Heart left ventricle (tissue), 16 donors: Measurements from ENCODE around the gene NOVA2. TPM values are rescaled to one million over a fixed set of nuclear protein-coding genes. Genes with fewer than 3 reads are reported as not detected.

Experiments used
- ATAC-seq, 4 donors: fragments of 200-7000 bp; cut with Tn5 transposase; one replicate each; pipeline ENCODE4 v1.9.1; 2020 to 2022; ENCODE audit warnings: moderate library complexity in 4 of 4, mild to moderate bottlenecking in 3 of 4, moderate number of reproducible peaks in 1 of 4
- DNase-seq, 5 donors: peaks; one replicate each; pipeline ENCODE4 v3.0.0-alpha.2; 2020
- H3K27ac ChIP-seq, 12 donors: fragments of 200-600 bp; sonication (generic) in 4 of 12; one replicate each; pipeline versions ENCODE4 v1.5.0 to v1.8.0; 2016 to 2022; ENCODE audit warnings: mild to moderate bottlenecking in 2 of 12
- H3K27me3 ChIP-seq, 9 donors: fragments of 200-600 bp; sonication (generic) in 2 of 9; one replicate each; pipeline versions ENCODE4 v1.5.1 to v1.8.0; 2016 to 2022; ENCODE audit warnings: mild to moderate bottlenecking in 3 of 9
- H3K36me3 ChIP-seq, 9 donors: fragments of 200-600 bp; sonication (generic) in 2 of 9; one replicate each; pipeline versions ENCODE4 v1.5.0 to v1.8.0; 2018 to 2022; ENCODE audit warnings: mild to moderate bottlenecking in 2 of 9
- H3K4me1 ChIP-seq, 12 donors: fragments of 200-600 bp; sonication (generic) in 4 of 12; one replicate each; pipeline versions ENCODE4 v1.5.0 to v1.8.0; 2016 to 2022; ENCODE audit warnings: mild to moderate bottlenecking in 3 of 12
- H3K4me3 ChIP-seq, 12 donors: fragments of 200-600 bp; sonication (generic) in 4 of 12; one replicate each; pipeline versions ENCODE4 v1.5.0 to v1.8.0; 2017 to 2022; ENCODE audit warnings: mild to moderate bottlenecking in 9 of 12, moderate library complexity in 4 of 12
- H3K9me3 ChIP-seq, 12 donors: fragments of 200-600 bp; sonication (generic) in 4 of 12; one replicate each; pipeline versions ENCODE4 v1.5.0 to v1.8.0; 2016 to 2022; ENCODE audit warnings: mild to moderate bottlenecking in 1 of 12
- CTCF ChIP-seq, 12 donors: fragments of 200-600 bp; sonication (generic) in 4 of 12; IDR thresholded peaks; one replicate each; pipeline versions ENCODE4 v1.5.0 to v1.8.0; 2018 to 2022; ENCODE audit warnings: antibody characterized with exemption in 12 of 12, mild to moderate bottlenecking in 5 of 12
- POLR2A ChIP-seq, 2 donors: fragments of 450-650 bp; IDR thresholded peaks; one replicate each; pipeline ENCODE4 v1.6.1; 2017; ENCODE audit warnings: antibody characterized with exemption in 2 of 2, mild to moderate bottlenecking in 2 of 2, moderate library complexity in 2 of 2
- WGBS, 4 donors: extraction: QIAGEN DNeasy Blood & Tissue Kit in 2 of 4; methylation state at CpG; one replicate each; pipeline versions ENCODE4 v1.1.5 to v1.1.7; 2013 to 2018; 5-methylcytosine and 5-hydroxymethylcytosine counted together
- intact Hi-C, 10 donors: fragments of 100-400 bp; cut with DNase I; formaldehyde crosslinking; loops; one replicate each; pipeline versions ENCODE4 v1.11.1 to v1.14.2; 2022
- polyA plus RNA-seq, 2 donors: library from polyadenylated mRNA; stranded (reverse); fragments of 200-250 nt; gene quantifications; one replicate each; pipeline ENCODE4 v1.2.3, GENCODE V29; 2013
- total RNA-seq, 9 donors: library from RNA; depleted of rRNA in 2 of 9; stranded (reverse); fragments of >200 nt in 2 of 9; fragmentation: NEBNext Ultra II Directional in 3 of 9; extraction: Animal tissue kit (Norgen Biotek cat#: 25700) in 3 of 9; gene quantifications; one replicate each; pipeline versions ENCODE4 v1.1.0 to v1.2.4, GENCODE V29; 2016 to 2023
- donor health status: ischemic (EF 13 %, LVEDD 7.1; RV severe dilation, severe dysfunction).
- donor health status: healthy with polysubstance abuse.
- donor health status: DM: no; HTN: yes; CAD: no.
- donor health status: DM: no; HTN: no; CAD: no.
- donor health status: ischemic (EF 25% LVEDD 6.9; RV normal size, moderate dysfunction).
- donor health status: ischemic (EF 25% LVEDD 5.7; RV mildly dilated, moderate dysfunction).
- donor health status: healthy.
- donor health status: DM: yes; HTN: yes; CAD: no.
- donor health status: ischemic (EF 35%, LVEDD 5.7; RV mildly dilated, moderate dysfunction).
- donor health status: nonischemic (EF 11% LVEDD 7.7; RV severe dilation, severe dysfunction).
- donor health status: DM: yes; HTN: yes; CAD: no.
- donor health status: PGD.
- donor health status: ischemic (EF 29% LVEDD 5.4; RV normal size, mild dysfunction).
- donor health status: nonischemic (EF 23%, LVEDD 6.1; RV moderate dilation, normal function).

The NOVA2 gene
- total and polyA plus RNA-seq, 11 donors, result 2.2 to 10.0 (median 4.8) TPM

DNA sequence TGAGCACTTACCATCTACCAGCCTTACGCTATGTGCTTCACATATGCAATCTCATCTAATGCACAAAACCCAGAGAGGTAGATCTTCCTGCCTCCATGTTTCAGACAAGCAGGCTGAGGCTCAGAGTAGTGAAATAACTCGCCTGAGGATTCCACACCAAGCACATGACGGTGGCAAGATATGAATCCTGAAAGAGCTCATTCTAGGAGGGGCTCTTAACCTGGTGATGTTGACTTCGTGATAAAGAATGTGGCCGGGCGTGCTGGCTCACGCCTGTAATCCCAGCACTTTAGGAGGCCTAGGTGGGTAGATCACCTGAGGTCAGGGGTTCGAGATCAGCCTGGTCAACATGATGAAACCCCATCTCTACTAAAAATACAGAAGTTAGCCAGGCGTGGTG, 5.0 kb downstream of the NOVA2 start:
- ATAC-seq, result no peak
- peaks cover 0 to 24% (median 4%) of the 10 kb centered on the region in 12 donors for H3K4me1 ChIP-seq
- H3K27ac ChIP-seq, result no peak overlapping the region
- intact Hi-C loops, result no loop called here
- H3K36me3 ChIP-seq, result peaks cover 0 to 2% (median 0%) of the 10 kb centered on the region in 9 donors
- no peaks in the 10 kb centered on the region for H3K9me3 ChIP-seq
- WGBS, 4 donors, result 73 to 81% (median 80%) methylated on average over 9 of the region's 9 CpGs
- no peak for DNase-seq
- TF ChIP-seq CTCF (IDR thresholded peaks at IDR 0.05), result no peak
- H3K27me3 ChIP-seq, result peaks cover under 1 to 36% (median 24%) of the 10 kb centered on the region in 9 donors
- H3K4me3 ChIP-seq, result no peak overlapping the region

DNA sequence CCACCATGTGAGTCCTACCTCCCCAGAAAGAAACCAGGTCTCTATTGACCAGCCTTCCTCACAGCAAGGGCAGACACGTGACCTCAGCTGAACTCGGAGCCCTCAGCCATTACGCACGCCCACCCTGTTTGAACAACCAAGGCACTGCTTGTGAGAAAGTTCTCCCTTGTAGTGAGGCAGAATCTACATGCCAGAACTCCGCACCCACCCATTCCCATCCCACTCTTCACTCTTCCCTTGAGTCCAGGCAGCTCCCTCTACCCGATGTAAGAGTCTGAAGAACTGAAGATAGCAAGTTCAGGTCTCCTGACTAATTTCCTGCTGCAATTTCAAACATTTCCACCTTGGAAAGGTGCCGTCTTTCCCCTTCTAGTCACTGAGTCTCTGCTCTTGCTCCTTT, 6.4 kb downstream of the NOVA2 start:
- ATAC-seq (no peak), DNase-seq (no peak)
- Histone ChIP-seq H3K9me3 (no peaks in the 10 kb centered on the region), H3K36me3 (peaks cover 0 to 2% (median 0%) of the 10 kb centered on the region in 9 donors), H3K4me1 (peaks cover 0 to 14% (median 4%) of the 10 kb centered on the region in 12 donors), H3K4me3 (no peak overlapping the region), H3K27ac (no peak overlapping the region), H3K27me3 (peaks cover 0 to 26% (median 16%) of the 10 kb centered on the region in 9 donors)
- TF ChIP-seq CTCF (IDR thresholded peaks at IDR 0.05), result no peak
- no peak for TF ChIP-seq POLR2A (IDR thresholded peaks at IDR 0.05)
- WGBS, 4 donors, result 67 to 76% (median 70%) methylated on average over 7 of the region's 7 CpGs
- intact Hi-C loops, result no loop called here

GRCh38 chr19:45962021-45962420, 11.6 kb downstream of the NOVA2 start:
- no peak for DNase-seq
- Histone ChIP-seq H3K4me3 (no peak overlapping the region), H3K27ac (peak overlapping the region in 1 of 12 donors; percentile 42), H3K27me3 (peaks cover 0 to 16% (median 4%) of the 10 kb centered on the region in 9 donors), H3K36me3 (peaks cover 0 to 6% (median 0%) of the 10 kb centered on the region in 9 donors), H3K9me3 (no peaks in the 10 kb centered on the region), H3K4me1 (peaks cover 0 to 32% (median 16%) of the 10 kb centered on the region in 12 donors)
- 78 to 83% (median 81%) methylated on average over 15 of the region's 15 CpGs for WGBS, 4 donors
- no peak for ATAC-seq
- TF ChIP-seq CTCF (IDR thresholded peaks at IDR 0.05) (no peak), POLR2A (IDR thresholded peaks at IDR 0.05) (no peak)
- intact Hi-C loops, result no loop called here

DNA sequence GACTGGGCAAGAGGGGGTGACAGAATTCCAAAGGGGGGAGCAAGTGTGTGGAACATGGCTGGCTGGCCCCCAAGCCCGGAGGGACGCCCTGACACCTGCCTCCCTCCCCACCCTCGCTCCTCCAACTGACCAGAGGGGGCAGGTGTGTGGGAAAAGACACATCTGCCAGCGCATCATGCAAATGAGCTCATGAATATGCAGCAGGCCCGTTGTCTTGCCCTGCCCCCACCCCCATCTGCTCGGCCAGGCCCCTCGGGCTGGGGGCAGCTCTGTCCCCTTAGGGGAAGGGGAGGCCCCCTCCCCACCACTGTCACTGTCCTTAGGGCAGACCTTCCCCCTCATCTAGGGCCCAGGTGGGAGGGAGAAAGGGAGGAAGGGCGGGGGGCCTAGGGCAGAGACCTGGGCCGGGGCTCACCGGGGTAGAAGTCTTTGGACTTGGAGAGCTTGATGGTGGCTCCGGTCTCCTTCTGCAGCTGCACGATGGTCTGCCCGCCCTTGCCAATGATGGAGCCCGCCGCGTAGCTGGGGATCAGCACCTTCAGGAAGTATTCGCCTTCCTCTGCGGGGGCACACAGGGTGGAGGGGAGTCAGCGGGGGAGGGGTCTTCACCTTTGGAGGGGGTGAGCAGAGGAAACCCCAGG, 12.9 kb downstream of the NOVA2 start:
- Histone ChIP-seq H3K27me3 (peaks cover 0 to 24% (median 5%) of the 10 kb centered on the region in 9 donors), H3K4me3 (no peak overlapping the region), H3K36me3 (peaks cover 0 to 6% (median 0%) of the 10 kb centered on the region in 9 donors), H3K27ac (peak overlapping the region in 9 of 12 donors; percentile 6 to 83 (median 48)), H3K9me3 (no peaks in the 10 kb centered on the region), H3K4me1 (peaks cover 0 to 43% (median 22%) of the 10 kb centered on the region in 12 donors)
- no peak for TF ChIP-seq POLR2A (IDR thresholded peaks at IDR 0.05)
- no peak for TF ChIP-seq CTCF (IDR thresholded peaks at IDR 0.05)
- intact Hi-C loops, result no loop called here
- DNase-seq (no peak), ATAC-seq (no peak)
- 21 to 33% (median 25%) methylated on average over 15 to 19 of the region's 19 CpGs for WGBS, 4 donors
